Esophagus muscularis mucosa (tissue), 4 donors: ENCODE results near the gene MCF2L. TPM values are rescaled to one million over a fixed set of nuclear protein-coding genes. Genes with fewer than 3 reads are reported as not detected.

Experiments used
- DNase-seq: peaks from one replicate; pipeline ENCODE4 v3.0.0-alpha.2; 2017; ENCODE audit errors: extremely low spot score
- H3K27ac ChIP-seq, 4 donors: fragments of 200-600 bp; sonication (generic); replicated peaks in 1 of 4; 1 replicate in 3 of 4; 2 replicates in 1 of 4; pipeline ENCODE4 v1.5.1; 2016 to 2019; ENCODE audit warnings: mild to moderate bottlenecking in 1 of 4
- H3K27me3 ChIP-seq, 4 donors: fragments of 200-600 bp; sonication (generic); one replicate each; pipeline versions ENCODE4 v1.5.1 to v1.6.0; 2016 to 2019
- H3K36me3 ChIP-seq, 4 donors: fragments of 200-600 bp; sonication (generic); one replicate each; pipeline ENCODE4 v1.5.1; 2016 to 2019
- H3K4me1 ChIP-seq, 4 donors: fragments of 200-600 bp; sonication (generic); one replicate each; pipeline ENCODE4 v1.5.1; 2016 to 2019
- H3K4me3 ChIP-seq, 4 donors: fragments of 200-600 bp; sonication (generic); 1 replicate in 2 of 4; 2 replicates in 2 of 4; pipeline ENCODE4 v1.5.1; 2016 to 2019; ENCODE audit warnings: mild to moderate bottlenecking in 4 of 4, moderate library complexity in 1 of 4
- H3K9me3 ChIP-seq, 4 donors: fragments of 200-600 bp; sonication (generic); 1 replicate in 3 of 4; 2 replicates in 1 of 4; pipeline ENCODE4 v1.5.1; 2016 to 2019
- EP300 ChIP-seq: sonication (generic); formaldehyde crosslinking; IDR thresholded peaks from one replicate; pipeline ENCODE4 v1.6.1; 2017; ENCODE audit warnings: antibody characterized with exemption
- POLR2A ChIP-seq: fragments of 450-650 bp; IDR thresholded peaks from one replicate; pipeline ENCODE4 v1.6.1; 2017; ENCODE audit warnings: antibody characterized with exemption, moderate library complexity, mild to moderate bottlenecking, low read depth
- POLR2AphosphoS5 ChIP-seq, 2 donors: sonication (generic); formaldehyde crosslinking; IDR thresholded peaks; one replicate each; pipeline ENCODE4 v1.6.1; 2017; ENCODE audit warnings: antibody characterized with exemption in 2 of 2
- WGBS: methylation state at CpG from one replicate; pipeline ENCODE4 v1.1.5; 2018; 5-methylcytosine and 5-hydroxymethylcytosine counted together
- intact Hi-C: fragments of 100-400 bp; cut with DNase I; formaldehyde crosslinking; loops from one replicate; pipeline ENCODE4 v1.15.1; 2023
- total RNA-seq, 4 donors: library from RNA; depleted of rRNA; stranded (reverse); fragments of >200 nt; gene quantifications; one replicate each; pipeline versions ENCODE4 v1.1.0 to v1.2.1, GENCODE V29; 2016
- TF ChIP-seq, protein P1 (sequence below), 3 experiments: fragments of 200-600 bp in 2 of 3; fragments of 450-650 bp in 1 of 3; sonication (generic) in 2 of 3; IDR thresholded peaks; one replicate each; pipeline ENCODE4 v1.5.1; 2017 to 2019; ENCODE audit warnings: antibody characterized with exemption in 3 of 3, mild to moderate bottlenecking in 2 of 3, moderate library complexity in 1 of 3

The MCF2L gene
- total RNA-seq, 4 donors from 2014 or later, result 14.5 to 38.6 (median 26.7) TPM

DNA sequence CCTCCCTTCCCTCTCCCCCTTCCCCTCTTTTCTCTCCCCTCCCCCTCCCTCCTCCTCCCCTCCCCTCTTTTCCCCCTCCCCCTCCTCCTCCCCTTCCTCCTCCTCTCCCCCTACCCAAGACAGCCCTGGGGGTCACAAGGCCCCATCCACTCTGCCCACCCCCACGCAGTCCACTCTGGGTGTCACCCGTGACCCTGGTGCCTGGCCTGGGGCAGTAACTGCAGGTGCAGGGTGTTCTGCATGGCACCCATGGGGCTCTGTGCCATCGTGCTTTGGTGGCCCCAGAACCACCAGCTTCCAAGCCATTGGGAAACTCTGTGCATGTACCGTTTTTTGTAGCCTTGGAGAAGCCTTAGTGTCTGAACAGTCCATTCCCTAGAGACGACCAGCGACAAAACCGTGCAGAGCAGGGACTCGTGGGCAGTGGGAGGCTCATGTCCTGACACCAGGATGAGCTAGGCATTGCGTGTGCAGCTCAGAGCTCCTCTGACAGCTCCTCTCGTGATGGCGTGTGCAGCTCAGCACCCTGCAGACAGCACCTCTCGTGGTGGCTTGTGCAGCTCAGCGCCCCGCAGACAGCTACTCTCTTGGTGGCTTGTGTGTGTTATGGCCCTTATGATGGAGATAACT is 92.9 kb downstream of the MCF2L start:
- WGBS, result 81% methylated on average over 12 of the region's 14 CpGs
- intact Hi-C loops, result no loop called here
- TF ChIP-seq, protein P1, sequence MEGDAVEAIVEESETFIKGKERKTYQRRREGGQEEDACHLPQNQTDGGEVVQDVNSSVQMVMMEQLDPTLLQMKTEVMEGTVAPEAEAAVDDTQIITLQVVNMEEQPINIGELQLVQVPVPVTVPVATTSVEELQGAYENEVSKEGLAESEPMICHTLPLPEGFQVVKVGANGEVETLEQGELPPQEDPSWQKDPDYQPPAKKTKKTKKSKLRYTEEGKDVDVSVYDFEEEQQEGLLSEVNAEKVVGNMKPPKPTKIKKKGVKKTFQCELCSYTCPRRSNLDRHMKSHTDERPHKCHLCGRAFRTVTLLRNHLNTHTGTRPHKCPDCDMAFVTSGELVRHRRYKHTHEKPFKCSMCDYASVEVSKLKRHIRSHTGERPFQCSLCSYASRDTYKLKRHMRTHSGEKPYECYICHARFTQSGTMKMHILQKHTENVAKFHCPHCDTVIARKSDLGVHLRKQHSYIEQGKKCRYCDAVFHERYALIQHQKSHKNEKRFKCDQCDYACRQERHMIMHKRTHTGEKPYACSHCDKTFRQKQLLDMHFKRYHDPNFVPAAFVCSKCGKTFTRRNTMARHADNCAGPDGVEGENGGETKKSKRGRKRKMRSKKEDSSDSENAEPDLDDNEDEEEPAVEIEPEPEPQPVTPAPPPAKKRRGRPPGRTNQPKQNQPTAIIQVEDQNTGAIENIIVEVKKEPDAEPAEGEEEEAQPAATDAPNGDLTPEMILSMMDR (IDR thresholded peaks at IDR 0.05), result no peak
- no peak for TF ChIP-seq EP300
- no peak for TF ChIP-seq POLR2AphosphoS5 (IDR thresholded peaks at IDR 0.05)
- no peak for TF ChIP-seq POLR2A
- peaks cover 0 to 4% (median 0%) of the 10 kb centered on the region in 4 donors for H3K27me3 ChIP-seq
- no peaks in the 10 kb centered on the region for H3K4me1 ChIP-seq
- H3K4me3 ChIP-seq, result no peak overlapping the region
- peaks cover 0 to 8% (median 0%) of the 10 kb centered on the region in 4 donors for H3K9me3 ChIP-seq
- no peak for DNase-seq
- H3K27ac ChIP-seq, result no peak overlapping the region
- peaks cover 0 to 59% (median 4%) of the 10 kb centered on the region in 4 donors for H3K36me3 ChIP-seq

DNA sequence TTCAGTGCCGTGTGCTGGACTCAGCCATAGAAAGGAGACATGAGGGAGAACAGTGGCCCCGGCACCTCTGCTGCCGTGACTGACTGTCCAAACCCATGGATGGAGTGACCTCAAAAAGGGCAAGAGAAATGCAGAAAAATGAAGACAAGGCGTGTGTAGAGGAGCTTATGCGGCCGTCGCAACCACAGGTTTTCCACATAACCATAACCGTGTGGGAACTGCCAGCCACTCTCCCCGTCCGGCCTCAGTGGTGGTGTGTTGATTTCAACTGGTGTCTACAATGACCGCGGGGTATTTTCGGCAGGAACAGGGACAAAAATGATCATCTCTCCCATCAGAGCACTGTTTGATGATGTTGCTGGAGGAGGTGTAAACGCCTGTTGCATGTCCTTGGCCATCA is 93.7 kb downstream of the MCF2L start:
- DNase-seq, result no peak
- Histone ChIP-seq H3K9me3 (peaks cover 0 to 5% (median 0%) of the 10 kb centered on the region in 4 donors), H3K27me3 (peaks cover 0 to 4% (median 0%) of the 10 kb centered on the region in 4 donors), H3K36me3 (peaks cover 0 to 59% (median 4%) of the 10 kb centered on the region in 4 donors), H3K27ac (no peak overlapping the region), H3K4me3 (no peak overlapping the region), H3K4me1 (no peaks in the 10 kb centered on the region)
- intact Hi-C loops, result no loop called here
- WGBS, result 93% methylated on average over 12 of the region's 14 CpGs
- TF ChIP-seq EP300 (no peak), POLR2AphosphoS5 (IDR thresholded peaks at IDR 0.05) (no peak), POLR2A (no peak)
- TF ChIP-seq, protein P1 (IDR thresholded peaks at IDR 0.05), result no peak

DNA sequence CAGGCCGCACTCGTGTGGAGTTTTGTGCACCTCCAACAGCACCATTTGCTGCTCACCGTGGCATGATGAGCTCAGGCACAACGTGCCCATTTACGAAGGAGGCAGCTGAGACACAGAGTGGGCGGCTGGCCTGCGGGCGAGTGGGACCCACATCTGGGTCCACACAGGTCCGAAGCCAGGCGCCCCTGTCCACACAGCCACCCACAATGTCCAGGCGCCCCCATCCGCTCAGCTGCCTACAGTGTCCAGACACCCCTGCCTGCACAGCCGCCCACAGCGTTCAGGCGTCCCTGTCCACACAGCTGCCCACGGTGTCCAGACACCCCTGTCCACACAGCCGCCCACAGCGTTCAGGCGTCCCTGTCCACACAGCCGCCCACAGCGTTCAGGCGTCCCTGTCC is 94.1 kb downstream of the MCF2L start:
- Histone ChIP-seq H3K9me3 (peaks cover 0 to under 1% (median 0%) of the 10 kb centered on the region in 4 donors), H3K27me3 (peaks cover 0 to 4% (median 0%) of the 10 kb centered on the region in 4 donors), H3K4me1 (no peaks in the 10 kb centered on the region), H3K27ac (no peak overlapping the region), H3K4me3 (no peak overlapping the region), H3K36me3 (peaks cover 0 to 59% (median 4%) of the 10 kb centered on the region in 4 donors)
- 91% methylated on average over 16 of the region's 22 CpGs for WGBS
- TF ChIP-seq POLR2AphosphoS5 (IDR thresholded peaks at IDR 0.05) (no peak), EP300 (no peak)
- no peak for DNase-seq
- intact Hi-C loops, result no loop called here

DNA sequence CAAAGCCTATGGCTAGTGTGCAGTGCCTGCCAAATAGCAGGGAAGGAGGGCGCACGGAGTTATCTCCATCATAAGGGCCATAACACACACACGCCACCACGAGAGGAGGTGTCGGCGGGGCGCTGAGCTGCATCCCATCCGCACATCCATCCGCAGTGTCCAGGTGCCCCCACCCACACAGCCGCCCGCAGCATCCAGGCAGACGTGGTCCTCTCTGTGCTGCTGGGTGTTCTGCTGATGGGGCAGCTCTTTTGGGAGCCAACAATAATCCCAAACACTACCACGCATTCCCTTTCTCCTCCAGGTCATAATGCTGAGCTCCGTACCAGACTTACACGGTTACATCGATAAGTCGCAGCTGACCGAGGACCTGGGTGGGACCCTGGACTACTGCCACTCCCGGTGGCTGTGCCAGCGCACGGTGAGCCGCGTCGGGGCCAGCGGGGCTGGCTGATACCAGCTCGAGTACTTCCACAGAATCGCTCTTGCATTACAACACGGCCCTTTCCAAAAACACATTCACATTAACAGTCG is 95.1 kb downstream of the MCF2L start:
- H3K9me3 ChIP-seq, result no peaks in the 10 kb centered on the region
- peaks cover 0 to 4% (median 0%) of the 10 kb centered on the region in 4 donors for H3K27me3 ChIP-seq
- no peak overlapping the region for H3K27ac ChIP-seq
- DNase-seq, result no peak
- intact Hi-C loops, result no loop called here
- H3K4me1 ChIP-seq, result no peaks in the 10 kb centered on the region
- H3K36me3 ChIP-seq, result peaks cover 0 to 59% (median 4%) of the 10 kb centered on the region in 4 donors
- no peak overlapping the region for H3K4me3 ChIP-seq
- TF ChIP-seq POLR2AphosphoS5 (IDR thresholded peaks at IDR 0.05) (no peak), EP300 (no peak), POLR2A (no peak)
- TF ChIP-seq, protein P1 (IDR thresholded peaks at IDR 0.05), result no peak
- 85% methylated on average over 27 of the region's 29 CpGs for WGBS

DNA sequence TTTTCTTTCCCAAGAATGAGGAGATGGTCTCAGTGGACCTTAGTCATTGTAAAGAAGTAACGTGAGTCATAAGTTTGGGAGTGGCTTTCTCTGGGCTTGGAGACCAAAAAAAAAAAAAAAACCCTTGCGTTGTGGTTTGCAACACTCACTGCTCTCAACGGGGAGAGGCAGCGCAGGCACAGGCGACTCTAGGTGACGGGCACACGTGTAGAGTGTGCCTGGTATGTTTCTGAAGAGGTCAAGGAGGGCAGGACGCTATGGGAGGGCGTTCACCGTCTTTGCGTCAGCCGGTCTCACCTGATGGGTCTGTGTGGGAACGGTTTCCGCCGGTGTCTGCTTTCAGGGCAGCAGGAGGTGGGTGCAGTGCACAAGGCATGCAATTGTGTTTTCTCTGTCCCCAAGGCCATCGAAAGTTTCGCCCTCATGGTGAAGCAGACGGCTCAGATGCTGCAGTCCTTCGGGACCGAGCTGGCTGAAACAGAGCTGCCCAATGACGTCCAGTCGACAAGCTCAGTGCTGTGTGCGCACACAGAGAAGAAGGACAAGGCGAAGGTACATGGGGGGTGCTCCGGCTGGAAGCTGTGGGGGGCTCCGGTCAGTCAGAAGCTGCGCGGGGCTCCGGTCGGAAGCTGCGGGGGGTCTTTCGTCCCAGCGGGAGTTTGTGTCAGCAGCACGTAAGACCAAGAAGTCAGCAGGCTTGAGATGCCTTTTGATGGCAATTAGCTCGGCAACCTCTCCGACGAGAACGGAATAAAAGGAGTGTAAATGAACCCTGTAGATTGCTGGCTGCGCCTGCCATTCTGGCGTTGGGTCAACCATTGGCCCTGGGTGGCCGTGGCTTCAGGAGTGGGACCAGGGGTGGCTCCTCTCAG is 95.8 kb downstream of the MCF2L start:
- intact Hi-C loops, result no loop called here
- 86% methylated on average over 36 of the region's 41 CpGs for WGBS
- Histone ChIP-seq H3K27ac (no peak overlapping the region), H3K9me3 (no peaks in the 10 kb centered on the region), H3K4me3 (no peak overlapping the region), H3K4me1 (no peaks in the 10 kb centered on the region), H3K27me3 (peaks cover 0 to 4% (median 0%) of the 10 kb centered on the region in 4 donors), H3K36me3 (peaks cover 0 to 59% (median 4%) of the 10 kb centered on the region in 4 donors)
- DNase-seq, result no peak
- TF ChIP-seq EP300 (no peak), POLR2A (no peak), POLR2AphosphoS5 (IDR thresholded peaks at IDR 0.05) (no peak)
- TF ChIP-seq, protein P1 (IDR thresholded peaks at IDR 0.05), result no peak
